Activated naive CD4-positive, alpha-beta T cell treated with anti-CD3 and anti-CD28 coated beads, Interleukin-2, amount 10 ng/mL, durations not matched to agents 5 hours and 36 hours (primary cell): ENCODE measurements around the gene CMTM2. TPM values are rescaled to one million over a fixed set of nuclear protein-coding genes. Genes with fewer than 3 reads are reported as not detected.

Source experiments
- total RNA-seq, 2 experiments: library from RNA; stranded (reverse); gene quantifications; one replicate each; pipeline ENCODE4 v1.2.3, GENCODE V29; 2021

Gene CMTM2
- under 1 TPM; 0.36 to 0.45 TPM for total RNA-seq

GRCh38 chr16:66578651-66579531, at the start of gene CMTM2:
TSS of gene CMTM2 (plus strand) at chr16:66579463. CDS start at chr16:66579608, 145 bp downstream.

GRCh38 chr16:66549284-66550131, 29.8 kb upstream of the CMTM2 start, which contains the start of gene TK2:
TSS of gene TK2 (minus strand) at chr16:66550122. CDS start at chr16:66550061, 61 bp downstream.

GRCh38 chr16:66552286-66553177, 26.7 kb upstream of the CMTM2 start, which contains the start of gene CKLF:
TSS of gene CKLF (plus strand) at chr16:66552576. CDS start at chr16:66552716, 140 bp downstream.

GRCh38 chr16:66566051-66566901, 13.0 kb upstream of the CMTM2 start, which contains the start of gene CMTM1:
TSS of gene CMTM1 (plus strand) at chr16:66566439. CDS start at chr16:66566514, 75 bp downstream.

GRCh38 chr16:66604376-66605176, 25.3 kb downstream of the CMTM2 start, which contains the start of gene CMTM3:
TSS of gene CMTM3 (plus strand) at chr16:66604704. CDS start at chr16:66604806, 102 bp downstream.

Other genes starting within 250 kb of the CMTM2 start
- not detected for gene CDH5, start 212.8 kb upstream of the CMTM2 start, total RNA-seq
- not detected for gene BEAN1, start 152.2 kb upstream of the CMTM2 start, total RNA-seq
- gene TK2, start 29.3 kb upstream of the CMTM2 start, total RNA-seq: 1 to 10 TPM; 9.6 TPM
- 100 to 1,000 TPM; 112 TPM for gene CKLF, start 26.9 kb upstream of the CMTM2 start, total RNA-seq
- gene CMTM1, start 13.0 kb upstream of the CMTM2 start, total RNA-seq: 10 to 100 TPM; 11.7 to 12.2 TPM
- gene CMTM3, start 25.2 kb downstream of the CMTM2 start, total RNA-seq: 100 to 1,000 TPM; 105 to 107 TPM
- gene CMTM4, start 117.3 kb downstream of the CMTM2 start, total RNA-seq: 1 to 10 TPM; 1.0 to 1.1 TPM
- gene DYNC1LI2, start 172.1 kb downstream of the CMTM2 start, total RNA-seq: 10 to 100 TPM; 43.3 to 56.5 TPM
- not detected for gene TERB1, start 222.1 kb downstream of the CMTM2 start, total RNA-seq